Hematopoietic multipotent progenitor cell treated with erythropoietin and hydrocortisone succinate and interleukin-3 and kit ligand, for 15 days (in vitro differentiated cells): ENCODE measurements around the gene PDYN.
A peak's percentile ranks its signal among the peaks of the same experiment; 100 is the strongest.
"Not testable (repeated sequence)": the region's sequence is repeated elsewhere in the genome, so short reads cannot be mapped to it uniquely, and the experiment has no call there.

ENCODE experiments used
- DNase-seq: peaks from one replicate; pipeline ENCODE4 v3.0.0-alpha.2; 2015; ENCODE audit warnings: low spot score

PDYN gene

GRCh38 chr20:1993986-1994385 is at the start of gene PDYN:
PDYN (minus strand) TSS chr20:1994058; CDS start chr20:1983084, 10,974 bp downstream.
- no peak for DNase-seq

GRCh38 chr20:2042400-2042799 is 48.5 kb upstream of the PDYN start:
- no peak for DNase-seq

- DNase-seq, result no peak
Observed at GRCh38 chr20:2038161-2038560, 44.3 kb upstream of the PDYN start.

- DNase-seq, result no peak
Observed at GRCh38 chr20:2037296-2037914, 43.5 kb upstream of the PDYN start.

- not testable (repeated sequence) for DNase-seq
Observed at GRCh38 chr20:2036357-2036756, 42.5 kb upstream of the PDYN start.

- DNase-seq, result no peak
Observed at GRCh38 chr20:2032168-2032567, 38.3 kb upstream of the PDYN start.

GRCh38 chr20:2026514-2026913 is 32.7 kb upstream of the PDYN start:
- DNase-seq, result no peak

- no peak for DNase-seq
Observed at GRCh38 chr20:2026004-2026403, 32.1 kb upstream of the PDYN start.

- no peak for DNase-seq
Observed at GRCh38 chr20:2023151-2023550, 29.3 kb upstream of the PDYN start.

- no peak for DNase-seq
Observed at GRCh38 chr20:2022163-2022562, 28.3 kb upstream of the PDYN start.

GRCh38 chr20:2010533-2010932 is 16.7 kb upstream of the PDYN start:
- DNase-seq, result no peak

- DNase-seq, result peak; percentile 63
Observed at GRCh38 chr20:2006452-2007361, 12.8 kb upstream of the PDYN start.

GRCh38 chr20:2005831-2006426 is 12.1 kb upstream of the PDYN start:
- DNase-seq, result peak; percentile 27

GRCh38 chr20:2005359-2005758 is 11.5 kb upstream of the PDYN start:
- DNase-seq, result no peak

GRCh38 chr20:2004171-2004570 is 10.3 kb upstream of the PDYN start:
- no peak for DNase-seq

- no peak for DNase-seq
Observed at GRCh38 chr20:2002365-2002764, 8.5 kb upstream of the PDYN start.

- DNase-seq, result no peak
Observed at GRCh38 chr20:2001119-2001518, 7.3 kb upstream of the PDYN start.

- no peak for DNase-seq
Observed at GRCh38 chr20:2000285-2000684, 6.4 kb upstream of the PDYN start.

- no peak for DNase-seq
Observed at GRCh38 chr20:1998715-1999114, 4.9 kb upstream of the PDYN start.

GRCh38 chr20:1998193-1998520 is 4.3 kb upstream of the PDYN start:
- no peak for DNase-seq

- DNase-seq, result no peak
Observed at GRCh38 chr20:1997483-1998192, 3.8 kb upstream of the PDYN start.

- no peak for DNase-seq
Observed at GRCh38 chr20:1995531-1996310, 1.9 kb upstream of the PDYN start.
